Left ventricle myocardium superior (tissue), 1 donor: ENCODE results near the gene SIRT7. TPM values are rescaled to one million over a fixed set of nuclear protein-coding genes. Genes with fewer than 3 reads are reported as not detected.

Source experiments
- ATAC-seq: fragments of 200-7000 bp; cut with Tn5 transposase; one replicate; pipeline ENCODE4 v1.9.1; 2020; ENCODE audit warnings: mild to moderate bottlenecking, moderate library complexity
- DNase-seq: peaks from one replicate; pipeline ENCODE4 v3.0.0-alpha.2; 2020
- intact Hi-C: fragments of 100-400 bp; cut with micrococcal nuclease; formaldehyde crosslinking; loops from one replicate; pipeline ENCODE4 v1.11.0; 2022
- total RNA-seq: library from RNA; stranded (reverse); fragmentation: NEBNext Ultra II Directional; extraction: Animal tissue kit (Norgen Biotek cat#: 25700); gene quantifications from one replicate; pipeline ENCODE4 v1.2.1, GENCODE V29; 2021
- donor health status: DM: no; HTN: yes; CAD: no; lungs with severe emphysema.

The SIRT7 gene
- total RNA-seq, 1 donor from 2014 or later: 6.3 TPM

GRCh38 chr17:81935709-81936084, 17.7 kb upstream of the SIRT7 start:
- ATAC-seq (no peak), DNase-seq (no peak)
- intact Hi-C loops: no loop called here

- DNase-seq (peak; percentile 35), ATAC-seq (no peak)
- intact Hi-C loops: no loop called here
Observed at GRCh38 chr17:81934850-81935708, 17.1 kb upstream of the SIRT7 start.

- no peak for ATAC-seq
- peak; percentile 32 for DNase-seq
- intact Hi-C loops: no loop called here
Observed at GRCh38 chr17:81934098-81934757, 16.3 kb upstream of the SIRT7 start.

- ATAC-seq (no peak), DNase-seq (no peak)
- intact Hi-C loops: no loop called here
Observed at GRCh38 chr17:81933178-81933699, 15.3 kb upstream of the SIRT7 start.

GRCh38 chr17:81932333-81932983, 14.5 kb upstream of the SIRT7 start:
- intact Hi-C loops: no loop called here
- ATAC-seq (no peak), DNase-seq (no peak)

- DNase-seq: no peak
- intact Hi-C loops: no loop called here
- ATAC-seq: no peak
Observed at GRCh38 chr17:81931557-81932332, 13.8 kb upstream of the SIRT7 start.

- DNase-seq: peak; percentile 31
Observed at GRCh38 chr17:81931189-81931556, 13.2 kb upstream of the SIRT7 start.

GRCh38 chr17:81930142-81931125, 12.5 kb upstream of the SIRT7 start:
- peak; percentile 37 for DNase-seq
- intact Hi-C loops: no loop called here
- ATAC-seq: no peak

More at GRCh38 chr17:81931189-81931556, 13.2 kb upstream of the SIRT7 start:
- no peak for ATAC-seq
- intact Hi-C loops: no loop called here

GRCh38 chr17:81929253-81930141, 11.5 kb upstream of the SIRT7 start:
- ATAC-seq: no peak
- no peak for DNase-seq
- intact Hi-C loops: no loop called here

- intact Hi-C loops: no loop called here
- DNase-seq (peak; percentile 41), ATAC-seq (no peak)
Observed at GRCh38 chr17:81928544-81929252, 10.7 kb upstream of the SIRT7 start.

GRCh38 chr17:81927653-81928543, 9.9 kb upstream of the SIRT7 start, which contains the start of gene MAFG:
Gene MAFG, minus strand, starts transcription at chr17:81927735. Its CDS starts 4,550 bp downstream, at chr17:81923185.
- intact Hi-C loops: no loop called here
- ATAC-seq (peak; percentile 63), DNase-seq (peak; percentile 96)

- DNase-seq (no peak), ATAC-seq (peak; percentile 1)
- intact Hi-C loops: no loop called here
Observed at GRCh38 chr17:81927152-81927652, 9.2 kb upstream of the SIRT7 start.

GRCh38 chr17:81926451-81927151, 8.6 kb upstream of the SIRT7 start:
- DNase-seq (peak; percentile 81), ATAC-seq (peak; percentile 58)
- intact Hi-C loops: no loop called here

GRCh38 chr17:81925860-81926450, 8.0 kb upstream of the SIRT7 start:
- ATAC-seq (no peak), DNase-seq (no peak)
- intact Hi-C loops: no loop called here
